ENCODE results near the gene HES3. TPM values are rescaled to one million over a fixed set of nuclear protein-coding genes. Genes with fewer than 3 reads are reported as not detected.

The HES3 gene
- total and polyA plus RNA-seq, 10 of the 15 experiments (the other 5 are each of a cell fraction or from before 2014, with no cell fraction given): not detected

GRCh38 chr1:6209661-6210580, 34.1 kb upstream of the HES3 start:
- intact Hi-C loops (cut with micrococcal nuclease; ENCODE audit: unreplicated experiment) (no loop called here), in situ Hi-C loops (cut with MboI) (no loop called here)
- no TSS peak for BruUV-seq (replicated peaks)
- ChIA-PET CTCF (interaction anchor here (1.2 kb wide), 1 partner anchor 25 kb away, joined by 4 read pairs; no protein-coding TSS in a partner anchor), POLR2A (no interaction called here), SMC1A (ENCODE audit: uncharacterized antibody, unreplicated experiment) (interaction anchor here (1.0 kb wide), 1 partner anchor 25 kb away, joined by 3 read pairs; no protein-coding TSS in a partner anchor), RAD21 (ENCODE audit: unreplicated experiment) (no interaction called here)
- Histone ChIP-seq H3K27ac (ENCODE audit: control insufficient read depth, insufficient read depth) (no peak overlapping the region), H3K4me3 (peak overlapping the region; percentile 54), H3K79me2 (ENCODE audit: control insufficient read depth, insufficient read depth, low read length) (peaks cover 9% of the 10 kb centered on the region), H3K9me3 (replicated peaks; ENCODE audit: control insufficient read depth, insufficient read depth, low read length) (no peaks in the 10 kb centered on the region), H3K4me2 (ENCODE audit: control insufficient read depth, insufficient read depth) (peak overlapping the region; percentile 92), H3K36me3 (ENCODE audit: control insufficient read depth in 2 of 2, insufficient read depth in 2 of 2, low read length in 1 of 2) (peaks cover 6 to 7% of the 10 kb centered on the region in 2 experiments; a peak in 3 of 4 replicates), H4K20me1 (ENCODE audit: control insufficient read depth, insufficient read depth) (no peaks in the 10 kb centered on the region; the same call in 1 of the 2 replicates), H3K27me3 (replicated peaks in 1 of 2; ENCODE audit: control insufficient read depth in 2 of 2, insufficient read depth in 2 of 2, low read length in 1 of 2) (no peaks in the 10 kb centered on the region), H3K4me1 (ENCODE audit: control insufficient read depth, insufficient read depth, low read length) (peaks cover 26% of the 10 kb centered on the region), H2AFZ (ENCODE audit: control insufficient read depth, low read depth, low read length) (no peak overlapping the region), H3K9ac (ENCODE audit: control insufficient read depth, insufficient read depth, low read length) (no peak overlapping the region)
- FAIRE-seq (no peak), DNase-seq (ENCODE audit: low read depth, low spot score) (no peak), ATAC-seq (peak; percentile 22)
- WGBS (ENCODE audit: insufficient coverage, insufficient replicate concordance, low lambda C conversion rate, missing lambda C conversion rate): 79% methylated on average over 17 of the region's 17 CpGs
- TF ChIP-seq TAF1 (IDR thresholded peaks at IDR 0.05; ENCODE audit: borderline replicate concordance, low read depth, low read length): no peak
- no peak for TF ChIP-seq CREM (IDR thresholded peaks at IDR 0.05; ENCODE audit: low read depth)
- no peak for TF ChIP-seq POLR2AphosphoS5 (IDR thresholded peaks at IDR 0.05; ENCODE audit: low read length)
- no peak for TF ChIP-seq PAX5 (IDR thresholded peaks at IDR 0.05; ENCODE audit: borderline replicate concordance, low read depth, low read length)
- TF ChIP-seq BACH1 (IDR thresholded peaks at IDR 0.05; ENCODE audit: borderline replicate concordance): no peak
- peak; percentile 5 for TF ChIP-seq MYC (IDR thresholded peaks at IDR 0.05; ENCODE audit: insufficient read depth, insufficient read length, insufficient replicate concordance, low read length, severe bottlenecking)
- peak; percentile 11; the same call in 1 of the 2 replicates for TF ChIP-seq HDGF (IDR thresholded peaks at IDR 0.05)
- TF ChIP-seq BCLAF1 (IDR thresholded peaks at IDR 0.05): no peak
- TF ChIP-seq PML (IDR thresholded peaks at IDR 0.05; ENCODE audit: low read length): no peak
- no peak for TF ChIP-seq JUNB (IDR thresholded peaks at IDR 0.05)
- TF ChIP-seq, protein P1, sequence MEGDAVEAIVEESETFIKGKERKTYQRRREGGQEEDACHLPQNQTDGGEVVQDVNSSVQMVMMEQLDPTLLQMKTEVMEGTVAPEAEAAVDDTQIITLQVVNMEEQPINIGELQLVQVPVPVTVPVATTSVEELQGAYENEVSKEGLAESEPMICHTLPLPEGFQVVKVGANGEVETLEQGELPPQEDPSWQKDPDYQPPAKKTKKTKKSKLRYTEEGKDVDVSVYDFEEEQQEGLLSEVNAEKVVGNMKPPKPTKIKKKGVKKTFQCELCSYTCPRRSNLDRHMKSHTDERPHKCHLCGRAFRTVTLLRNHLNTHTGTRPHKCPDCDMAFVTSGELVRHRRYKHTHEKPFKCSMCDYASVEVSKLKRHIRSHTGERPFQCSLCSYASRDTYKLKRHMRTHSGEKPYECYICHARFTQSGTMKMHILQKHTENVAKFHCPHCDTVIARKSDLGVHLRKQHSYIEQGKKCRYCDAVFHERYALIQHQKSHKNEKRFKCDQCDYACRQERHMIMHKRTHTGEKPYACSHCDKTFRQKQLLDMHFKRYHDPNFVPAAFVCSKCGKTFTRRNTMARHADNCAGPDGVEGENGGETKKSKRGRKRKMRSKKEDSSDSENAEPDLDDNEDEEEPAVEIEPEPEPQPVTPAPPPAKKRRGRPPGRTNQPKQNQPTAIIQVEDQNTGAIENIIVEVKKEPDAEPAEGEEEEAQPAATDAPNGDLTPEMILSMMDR (IDR thresholded peaks at IDR 0.05 in 2 of 3, conservative IDR thresholded peaks at IDR 0.05 in 1 of 3; ENCODE audit: control insufficient read depth in 2 of 3, extremely low read depth in 1 of 3, insufficient read depth in 1 of 3, low read depth in 3 of 3, low read length in 3 of 3): peak; percentile 7 to 46 (median 28); a peak in 4 of 6 replicates
- TF ChIP-seq TBL1XR1 (IDR thresholded peaks at IDR 0.05; ENCODE audit: low read depth, low read length): no peak
- TF ChIP-seq ZZZ3 (IDR thresholded peaks at IDR 0.05; ENCODE audit: control insufficient read depth, insufficient read length, low read depth): no peak
- no peak for TF ChIP-seq BHLHE40 (IDR thresholded peaks at IDR 0.05; ENCODE audit: borderline replicate concordance in 1 of 2, low read depth in 2 of 2, low read length in 1 of 2)
- TF ChIP-seq ZNF622 (IDR thresholded peaks at IDR 0.05): no peak

Data from GM12878 (cell line).